HG02840 (cell line): Measurements from ENCODE around the gene KCTD1.

Experiments used
- ATAC-seq: cut with Tn5 transposase; IDR thresholded peaks from one replicate; pipeline ENCODE4 v1.9.1; 2021; ENCODE audit warnings: mild to moderate bottlenecking, moderate library complexity, moderate number of reproducible peaks; ENCODE audit not compliant: unreplicated experiment, low FRiP score

Gene KCTD1

DNA sequence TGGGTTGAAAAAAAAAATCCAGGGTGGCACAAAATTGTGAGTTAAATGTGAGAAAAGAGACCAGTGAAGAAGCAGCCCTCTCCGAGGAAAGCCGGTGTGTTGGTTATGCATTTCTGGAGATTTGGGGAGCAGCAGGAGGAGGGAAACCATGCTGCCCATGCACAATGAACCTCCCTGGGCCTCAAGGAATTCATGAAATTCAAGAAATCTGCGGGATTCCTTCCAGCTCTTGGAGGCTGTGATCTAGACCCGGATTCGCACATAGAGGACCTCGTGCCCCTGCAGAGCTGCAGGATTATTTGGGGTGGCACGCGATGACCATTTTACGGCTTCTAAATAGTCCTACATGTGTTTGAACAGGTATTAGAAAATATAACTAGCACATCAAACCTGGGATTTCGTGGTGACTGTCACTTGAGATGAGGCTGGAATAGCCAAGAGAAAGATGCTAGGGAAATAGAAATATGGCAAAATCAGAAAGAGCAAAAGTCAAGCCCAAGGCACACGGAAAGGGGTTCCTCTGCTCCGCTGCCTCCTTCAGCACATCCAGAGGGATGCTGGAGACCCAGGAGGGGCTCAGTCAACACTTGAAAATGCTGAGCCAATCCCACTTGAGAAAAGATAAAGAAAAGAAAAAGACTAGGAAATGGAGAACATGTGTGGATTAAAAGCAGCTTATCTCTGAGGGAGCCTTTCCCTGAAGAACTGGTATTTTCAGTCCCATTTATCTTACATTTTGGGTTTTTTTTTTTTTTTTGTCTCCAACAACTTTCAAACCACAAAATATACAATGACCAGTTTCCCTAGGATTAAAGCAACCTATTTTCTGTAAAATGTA is 22.0 kb downstream of the KCTD1 start:
- no peak for ATAC-seq

DNA sequence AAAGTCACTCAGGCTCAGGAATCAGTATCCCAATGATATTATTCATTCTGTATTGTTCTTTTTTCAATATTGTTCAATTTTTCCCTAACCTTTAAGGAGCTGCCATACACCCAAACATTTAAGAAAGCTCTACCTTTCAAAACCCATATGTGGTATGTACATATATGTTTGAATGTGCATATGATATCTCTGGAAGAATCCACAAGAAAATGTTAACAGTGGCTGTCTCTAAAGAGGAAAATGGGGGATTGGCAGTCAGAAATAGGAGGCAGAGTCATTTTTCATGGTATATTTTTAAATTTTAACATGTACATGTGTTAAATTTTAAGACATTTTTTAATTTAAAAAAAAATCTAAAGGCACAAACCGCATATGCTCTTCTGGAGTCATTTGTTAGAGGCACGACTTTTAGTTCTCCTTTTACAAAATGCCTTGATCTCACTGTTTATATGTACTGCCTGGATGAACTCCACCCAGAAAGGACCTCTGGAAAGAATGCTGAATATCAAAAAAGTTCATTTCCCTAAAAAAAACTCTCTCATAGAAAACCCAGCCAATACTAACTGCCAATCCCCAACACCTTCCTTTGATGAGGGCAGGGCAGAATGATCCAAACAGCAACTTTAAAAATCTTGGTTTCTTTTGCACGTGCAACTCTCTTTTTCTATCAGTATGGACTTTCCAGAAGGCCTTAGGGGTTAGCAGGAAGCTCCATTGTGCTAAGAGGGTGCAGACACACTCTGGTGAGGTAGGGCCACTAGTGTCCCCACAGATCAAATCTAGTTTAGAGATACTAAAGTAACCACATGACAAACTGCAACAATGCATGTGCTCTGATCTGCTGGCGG is 23.6 kb downstream of the KCTD1 start:
- ATAC-seq: no peak

DNA sequence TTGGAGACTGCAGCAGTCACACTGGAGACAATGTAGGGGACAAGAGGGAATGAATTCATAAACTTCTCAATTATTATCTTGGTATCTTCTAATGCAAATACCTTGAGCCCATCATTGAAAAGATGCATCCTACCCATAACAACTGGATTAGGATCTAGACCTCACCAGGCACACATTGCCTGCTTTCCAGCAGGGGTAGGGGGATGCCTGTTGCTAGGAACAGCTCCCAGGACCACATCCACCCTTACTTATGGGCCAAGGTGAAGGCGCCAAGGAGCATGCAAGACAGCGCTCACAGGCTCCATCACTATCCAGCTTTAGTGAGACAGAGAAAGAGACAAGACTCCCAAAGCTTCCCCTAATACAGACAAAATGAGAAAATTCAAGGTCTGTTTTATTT is 24.4 kb downstream of the KCTD1 start:
- no peak for ATAC-seq

DNA sequence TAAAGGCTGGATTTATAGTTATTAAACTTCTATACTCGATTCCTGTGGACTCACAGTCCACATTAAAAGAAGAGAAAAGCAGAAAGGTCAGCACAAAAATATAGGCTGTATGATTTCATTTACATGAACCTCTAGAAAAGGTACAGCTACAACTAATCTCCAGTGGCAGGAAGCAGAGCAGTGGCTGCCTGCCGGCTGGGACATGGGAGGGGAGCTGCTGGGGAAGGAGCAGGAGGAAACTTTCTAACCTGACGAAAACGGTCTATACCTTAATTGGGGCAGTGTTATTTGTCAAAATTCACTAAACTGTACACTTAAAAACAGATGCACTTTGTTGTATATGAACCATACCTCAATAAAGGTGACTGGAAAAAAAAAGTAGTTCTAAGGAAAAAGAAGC is 26.7 kb downstream of the KCTD1 start:
- no peak for ATAC-seq

DNA sequence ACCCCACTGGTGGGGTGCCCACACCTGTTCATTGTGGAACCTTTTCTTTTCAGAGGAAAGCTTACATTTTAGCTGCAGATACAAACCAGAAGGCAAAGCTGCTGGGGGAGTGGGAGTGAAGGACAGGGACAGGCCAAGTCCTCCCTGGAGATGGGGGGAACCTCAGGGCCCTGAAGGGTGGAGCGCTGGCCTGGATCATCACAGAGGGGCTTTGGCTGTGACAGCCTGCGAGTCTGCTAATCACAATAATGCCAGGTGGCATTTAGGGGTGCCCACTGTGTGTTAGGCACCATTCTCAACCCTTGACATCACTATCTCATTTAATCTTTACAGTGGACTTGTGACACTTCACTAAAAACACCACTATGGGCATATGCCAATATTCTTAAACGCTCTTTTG is 27.4 kb downstream of the KCTD1 start:
- ATAC-seq: no peak

DNA sequence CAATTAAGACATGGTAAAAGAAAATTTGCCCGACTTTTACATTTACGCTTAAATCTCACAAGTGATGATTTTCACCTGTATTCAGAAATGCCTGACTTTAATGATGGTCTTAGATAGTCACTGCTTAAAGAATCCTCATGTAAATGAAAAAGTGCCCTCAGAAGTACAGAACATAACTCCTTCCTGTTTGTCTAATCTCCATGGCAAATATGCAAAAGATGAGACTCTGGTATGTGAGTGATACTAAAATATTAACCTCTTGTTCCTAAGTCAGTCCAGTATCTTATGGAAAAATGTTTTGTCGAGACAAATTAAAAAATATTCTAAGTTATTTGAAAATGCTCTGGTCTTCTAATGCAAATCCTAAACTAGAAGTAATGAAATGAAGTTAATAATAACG is 29.2 kb downstream of the KCTD1 start:
- ATAC-seq: no peak

DNA sequence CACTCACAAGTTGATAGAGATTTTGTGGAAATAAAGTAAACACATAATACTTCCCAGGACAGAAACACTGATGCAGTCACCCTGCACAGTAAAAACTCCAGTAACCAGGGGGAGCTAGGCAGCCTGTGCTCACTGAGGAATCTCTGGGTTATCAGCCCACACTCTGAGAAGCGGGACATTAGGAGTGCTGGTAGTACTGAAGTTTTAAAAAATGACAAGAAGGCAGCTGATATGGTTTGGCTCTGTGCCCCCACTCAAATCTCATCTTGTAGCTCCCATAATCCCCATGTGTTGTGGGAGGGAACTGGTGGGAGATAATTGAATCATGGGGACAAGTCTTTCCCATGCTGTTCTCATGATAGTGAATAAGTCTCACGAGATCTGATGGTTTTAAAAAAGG is 31.4 kb downstream of the KCTD1 start:
- ATAC-seq: no peak

DNA sequence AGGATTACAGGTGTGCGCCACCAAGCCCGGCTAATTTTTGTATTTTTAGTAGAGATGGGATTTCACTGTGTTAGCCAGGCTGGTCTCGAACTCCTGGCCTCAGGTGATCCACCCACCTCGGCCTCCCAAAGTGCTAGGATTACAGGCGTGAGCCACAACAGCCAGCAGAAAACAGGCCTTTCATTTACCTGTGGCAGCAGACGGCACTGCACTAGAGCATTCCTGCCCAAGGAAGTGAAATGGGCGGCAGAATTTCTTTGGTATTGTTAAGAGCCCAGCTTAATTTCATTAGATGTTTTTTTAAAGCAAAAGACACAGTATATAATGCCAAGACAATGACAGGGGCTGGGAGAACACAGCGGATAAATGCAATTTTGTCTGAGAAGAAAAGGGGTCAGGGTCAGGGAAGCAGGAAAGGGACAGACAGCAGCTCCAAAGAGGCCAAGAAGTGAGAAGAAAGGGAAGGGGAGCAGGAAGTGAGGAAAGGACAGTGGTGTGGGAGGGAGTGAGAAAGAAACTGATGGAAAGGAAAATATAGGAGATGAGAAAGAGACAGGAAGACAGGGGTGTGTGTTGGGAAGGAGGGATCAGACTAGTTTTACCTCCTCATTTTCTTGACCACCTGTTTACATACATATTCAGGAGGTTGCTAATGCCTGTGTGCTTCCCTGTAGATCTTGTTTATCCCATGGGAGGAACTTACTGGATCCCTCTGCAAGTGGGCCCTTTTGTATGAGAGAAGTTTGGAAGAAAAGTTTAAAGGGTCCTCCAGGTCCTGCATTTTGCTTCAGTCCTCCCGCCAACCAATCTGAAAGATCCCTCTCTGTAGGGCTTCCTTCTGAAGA is 32.5 kb downstream of the KCTD1 start:
- no peak for ATAC-seq

DNA sequence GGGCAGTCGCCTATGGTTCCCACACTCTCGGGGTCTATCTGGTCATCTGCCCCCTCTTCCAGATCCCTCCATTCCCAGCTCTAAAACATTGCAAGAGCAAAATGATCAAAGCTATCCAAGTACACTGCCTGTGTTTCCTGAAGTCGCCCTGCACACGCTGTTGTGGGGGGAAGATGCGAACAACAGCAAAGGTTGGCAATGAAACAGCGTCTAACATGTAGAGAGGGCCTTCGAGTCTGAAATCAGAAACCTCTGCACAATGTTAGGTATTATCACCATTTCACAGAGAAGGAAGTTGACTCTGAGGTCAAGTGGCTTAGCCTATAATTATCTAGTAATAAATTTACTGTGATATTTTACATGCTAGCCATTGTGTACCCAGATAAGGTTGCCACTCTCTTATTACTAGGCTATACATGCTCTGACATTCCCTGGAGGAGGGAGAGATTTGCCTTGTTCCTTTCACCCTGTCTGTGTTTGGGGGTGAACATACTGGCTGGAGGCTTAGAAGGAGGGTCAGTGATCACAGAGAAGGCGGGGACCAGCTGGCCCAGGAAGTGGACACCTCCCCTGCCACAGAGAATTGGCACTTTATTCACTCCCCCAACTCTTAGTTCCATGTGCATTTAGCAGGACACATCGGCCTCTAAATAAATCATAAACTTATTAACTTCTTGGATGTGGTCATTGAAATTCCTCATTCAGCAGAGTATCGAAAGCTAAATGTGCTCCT is 36.8 kb downstream of the KCTD1 start:
- ATAC-seq: no peak

DNA sequence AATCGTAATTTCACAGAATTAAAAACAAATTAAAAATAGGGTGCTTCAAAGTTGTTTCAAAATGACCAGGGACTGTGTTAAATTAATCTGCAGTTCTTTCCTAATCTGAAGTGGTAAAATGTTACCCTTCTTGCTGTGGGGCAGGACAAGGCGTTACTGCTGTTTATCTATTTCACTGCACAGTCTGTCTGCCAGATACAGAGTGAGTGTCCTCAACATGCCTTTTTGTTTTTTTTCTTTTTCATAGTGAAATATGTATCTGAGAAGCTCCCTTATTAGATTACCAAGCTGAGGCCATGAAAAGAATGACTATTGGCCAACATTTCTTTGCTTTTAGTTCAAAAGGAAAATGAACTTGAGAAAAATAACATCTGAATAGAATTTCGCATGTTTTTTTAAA is 38.0 kb downstream of the KCTD1 start:
- no peak for ATAC-seq

DNA sequence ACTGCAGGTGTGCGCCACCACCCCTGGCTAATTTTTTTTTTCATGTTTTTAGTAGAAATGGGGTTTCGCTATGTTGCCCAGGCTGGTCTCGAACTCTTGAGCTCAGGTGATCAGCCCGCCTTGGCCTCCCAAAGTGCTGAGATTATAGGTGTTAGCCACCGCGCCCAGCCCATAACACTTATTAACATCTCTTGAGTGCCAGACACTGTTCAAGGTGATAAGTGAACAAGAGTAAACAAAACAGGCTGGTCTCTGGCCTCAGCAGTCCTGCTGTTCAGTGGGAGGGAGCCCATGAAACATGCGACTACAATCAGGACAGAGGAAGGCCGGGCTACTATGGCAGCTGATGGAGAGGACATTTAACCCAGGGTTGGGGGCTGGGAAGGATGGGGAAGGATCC is 42.3 kb downstream of the KCTD1 start:
- no peak for ATAC-seq

DNA sequence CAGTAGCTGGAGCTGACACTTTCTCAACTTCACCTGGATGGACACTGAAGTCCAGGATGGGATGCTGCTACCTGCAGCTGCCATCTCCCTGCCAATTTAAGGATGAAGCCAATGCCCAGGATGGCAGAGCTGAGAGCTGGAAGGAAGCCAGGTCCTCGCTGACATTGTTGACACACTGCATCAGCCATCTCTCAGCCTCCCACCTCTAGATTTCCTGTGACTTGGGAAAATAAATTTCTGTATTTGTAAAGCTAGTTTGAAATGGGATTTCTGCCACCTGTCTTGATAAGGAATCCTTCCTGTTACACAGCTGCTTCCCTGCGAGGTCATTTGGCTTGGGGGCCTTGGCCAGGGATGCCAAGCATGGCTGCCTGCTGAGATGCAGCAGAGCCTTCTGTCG is 43.5 kb downstream of the KCTD1 start:
- ATAC-seq: no peak

DNA sequence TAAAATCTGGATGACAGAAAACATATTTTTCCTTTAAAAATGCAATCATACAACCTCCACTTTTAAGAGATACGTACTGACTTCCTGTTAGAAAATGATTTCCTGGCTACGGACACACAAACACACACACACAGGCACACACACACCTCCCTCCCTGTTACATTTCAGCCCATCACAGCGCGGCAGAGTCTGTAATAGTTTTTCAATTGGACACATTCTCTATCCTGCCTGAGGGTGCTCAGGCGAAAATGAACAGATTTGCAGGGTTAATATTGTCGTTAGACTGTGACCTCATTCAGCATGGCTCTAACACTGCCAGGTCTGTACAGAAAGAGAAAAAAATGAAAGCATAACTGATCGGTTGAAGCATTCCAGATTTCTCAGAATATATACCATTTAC is 45.0 kb downstream of the KCTD1 start:
- no peak for ATAC-seq

DNA sequence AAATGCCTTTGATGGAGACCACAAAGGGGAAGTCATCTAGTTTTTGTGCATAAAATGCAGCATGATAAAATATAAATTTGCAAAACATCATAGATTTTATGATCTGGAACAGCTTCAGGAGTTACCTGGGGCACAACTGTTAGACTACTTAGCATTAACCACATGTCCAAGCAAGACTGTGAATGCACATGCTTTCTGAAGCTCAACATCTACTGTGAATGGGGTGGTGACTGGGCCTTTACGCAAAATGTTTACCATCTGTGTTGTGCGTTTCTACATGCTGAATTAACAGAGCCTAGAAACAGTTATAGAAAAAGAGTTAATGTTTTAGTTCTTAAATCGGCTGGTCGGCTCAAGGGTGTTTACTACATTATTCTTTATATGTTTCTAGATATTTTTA is 45.5 kb downstream of the KCTD1 start:
- ATAC-seq: no peak

DNA sequence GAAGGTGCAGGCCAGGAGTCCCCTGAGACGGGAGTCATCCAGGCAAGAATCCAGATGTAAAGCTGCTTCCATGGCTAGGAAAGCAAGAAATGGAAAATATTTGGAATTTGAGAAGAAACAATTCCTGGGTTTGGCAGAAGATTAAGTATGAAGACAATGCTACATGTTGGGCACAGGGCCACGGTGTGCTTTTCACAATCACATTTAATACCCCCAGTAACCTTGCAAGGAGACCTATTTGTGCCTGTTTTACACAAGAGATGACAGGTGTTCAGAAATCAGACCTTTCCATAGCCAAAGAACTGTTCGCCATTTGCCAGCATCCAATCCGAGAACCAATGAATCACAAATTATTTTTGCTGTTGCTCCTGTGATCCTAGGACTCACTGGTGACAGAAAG is 50.5 kb downstream of the KCTD1 start:
- no peak for ATAC-seq

DNA sequence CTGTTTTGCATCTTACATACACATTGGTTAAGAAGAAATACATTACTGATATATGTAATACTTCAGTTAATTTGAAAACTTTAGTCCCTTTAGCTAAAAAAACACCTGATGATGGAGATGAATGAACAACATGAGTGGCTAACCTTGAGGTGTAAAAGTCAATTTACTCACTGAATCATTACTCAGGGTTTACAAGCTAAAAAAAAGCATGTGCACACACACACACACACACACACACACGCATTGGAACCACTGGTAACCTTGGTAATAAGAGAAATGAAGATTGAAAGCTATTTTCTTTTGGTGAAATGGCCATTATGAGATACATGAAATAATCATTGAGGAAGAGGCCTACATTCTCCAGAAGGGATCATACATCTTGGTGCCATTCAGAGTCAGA is 51.8 kb downstream of the KCTD1 start:
- ATAC-seq: no peak

DNA sequence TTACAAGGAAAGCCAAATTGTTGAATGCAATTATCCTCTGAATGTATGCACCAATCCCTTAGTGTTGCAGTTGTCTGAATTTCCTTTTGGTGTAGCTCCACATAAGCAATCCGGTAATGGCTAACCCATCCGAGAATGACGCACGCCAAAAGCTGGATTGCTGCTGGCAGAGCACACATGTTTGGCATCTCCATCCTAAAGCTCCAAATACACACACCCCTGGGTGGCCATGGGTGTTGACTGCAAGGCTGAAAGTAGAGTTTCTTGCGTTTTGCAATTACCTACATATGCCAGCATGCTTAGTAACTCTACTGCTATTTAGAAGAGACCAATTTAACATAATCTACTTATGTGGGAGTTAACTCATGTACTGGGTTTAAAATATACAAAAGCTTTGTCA is 53.1 kb downstream of the KCTD1 start:
- no peak for ATAC-seq

DNA sequence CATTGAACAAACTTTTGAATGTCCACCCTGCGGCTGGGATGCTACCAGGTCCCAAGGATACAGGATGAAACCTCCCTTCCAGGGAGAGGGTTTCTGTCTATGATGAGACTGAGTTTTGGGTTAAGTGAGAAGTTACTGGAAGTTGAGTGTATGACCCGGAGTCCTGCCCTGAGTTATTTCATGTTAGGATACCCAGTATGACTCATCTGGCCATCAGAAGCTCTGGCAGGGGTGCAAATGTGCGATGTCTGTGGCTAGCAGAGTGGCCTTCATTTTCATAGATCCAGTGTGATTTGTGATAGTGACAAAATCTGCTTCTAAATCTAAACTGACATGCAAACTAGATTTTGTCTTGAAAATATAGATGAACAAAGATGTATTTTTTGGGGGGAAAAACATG is 55.3 kb downstream of the KCTD1 start:
- ATAC-seq: no peak

DNA sequence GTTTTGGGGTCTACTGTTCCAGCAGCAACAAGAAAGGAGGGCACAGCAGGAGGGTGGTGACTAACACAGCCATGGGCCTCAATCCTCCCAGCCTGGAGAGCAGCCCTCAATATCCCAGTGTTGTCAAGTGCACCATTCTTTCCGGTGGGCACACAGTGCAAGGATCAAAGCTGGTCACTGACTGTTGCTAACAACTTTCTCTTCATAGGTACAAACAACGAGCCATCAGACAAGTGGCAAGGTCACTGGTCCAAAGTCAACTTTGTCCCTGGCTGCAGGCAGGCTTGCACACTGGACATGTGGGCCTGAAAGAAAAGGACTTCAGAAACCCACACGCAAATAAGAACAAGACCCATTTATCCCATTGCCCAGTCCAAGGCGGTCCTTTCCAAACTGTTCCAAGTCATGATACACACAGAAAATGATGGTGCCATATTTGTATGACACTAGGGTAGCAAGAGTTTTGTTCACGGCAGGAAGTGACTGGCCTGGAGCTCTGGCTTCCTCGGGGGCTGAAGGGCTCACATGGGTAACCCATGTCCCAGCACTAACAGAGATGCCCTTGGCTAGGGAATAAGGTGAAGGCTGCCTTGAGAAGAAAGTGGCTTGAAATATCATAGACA is 57.0 kb downstream of the KCTD1 start:
- ATAC-seq: no peak

DNA sequence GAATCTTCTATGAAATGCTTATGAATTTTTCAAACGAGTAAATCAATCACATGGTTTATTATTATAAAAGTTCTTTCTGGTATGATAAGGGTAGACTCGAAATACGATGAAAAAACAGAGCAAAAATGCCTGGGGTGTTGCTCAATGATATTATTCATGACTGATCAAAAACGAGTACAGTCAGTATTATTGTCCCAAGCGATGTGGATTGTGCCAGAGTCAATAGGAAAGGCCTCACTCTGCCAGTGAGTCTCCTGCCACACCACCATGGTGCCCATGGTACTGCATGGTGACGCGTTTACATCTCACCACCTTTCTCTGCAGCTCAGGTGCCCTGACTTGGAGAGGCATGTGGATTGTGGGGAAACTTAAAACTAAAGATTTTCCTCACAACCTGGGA is 58.5 kb downstream of the KCTD1 start:
- no peak for ATAC-seq
